Measurements from ENCODE around the gene DTNBP1. TPM values are rescaled to one million over a fixed set of nuclear protein-coding genes. Genes with fewer than 3 reads are reported as not detected.

DTNBP1 gene
- total and polyA plus RNA-seq, 2 of the 8 experiments (the other 6 are each of a cell fraction or from before 2014, with no cell fraction given) = 13.5 to 22.1 TPM

DNA sequence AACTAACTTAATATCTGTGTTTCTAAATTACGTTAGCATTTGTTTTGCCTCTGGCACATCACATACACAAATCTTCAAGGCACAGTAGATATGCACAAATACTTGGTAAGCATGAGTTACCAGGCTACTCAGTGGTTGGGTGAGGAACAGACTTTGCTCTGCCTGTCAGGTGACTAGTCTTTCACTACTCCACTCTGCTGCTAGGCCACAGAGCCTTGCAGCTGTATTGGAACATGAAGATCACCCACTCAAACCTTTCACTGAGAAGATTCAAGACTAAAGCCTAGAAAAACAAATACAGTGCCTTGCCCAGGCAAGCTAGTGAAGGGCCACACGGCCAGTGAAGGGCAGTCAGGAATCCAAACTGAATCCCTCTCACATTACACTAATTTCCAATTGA is 47.0 kb downstream of the DTNBP1 start:
- no peaks in the 10 kb centered on the region for H3K79me2 ChIP-seq (ENCODE audit: control insufficient read depth in 1 of 2, insufficient read depth in 2 of 2, low read length in 2 of 2)
- TF ChIP-seq TAF7 (optimal IDR thresholded peaks at IDR 0.05; ENCODE audit: borderline replicate concordance, low read depth, low read length) = no peak
- no peak for TF ChIP-seq NRF1 (IDR thresholded peaks at IDR 0.05; ENCODE audit: low read depth, low read length)
- no peak for TF ChIP-seq SRF (IDR thresholded peaks at IDR 0.05; ENCODE audit: low read depth, low read length)
- TF ChIP-seq CBX8 (IDR thresholded peaks at IDR 0.05; ENCODE audit: borderline replicate concordance, low read depth, low read length) = no peak
- TF ChIP-seq RAD21 (IDR thresholded peaks at IDR 0.05 in 1 of 2, conservative IDR thresholded peaks at IDR 0.05 in 1 of 2; ENCODE audit: low read depth in 2 of 2, low read length in 2 of 2) = no peak
- TF ChIP-seq SP4 (IDR thresholded peaks at IDR 0.05; ENCODE audit: low read length) = no peak
- no peak for TF ChIP-seq EZH2 (IDR thresholded peaks at IDR 0.05; ENCODE audit: low read depth, low read length, severe bottlenecking)
- TF ChIP-seq, protein P1, sequence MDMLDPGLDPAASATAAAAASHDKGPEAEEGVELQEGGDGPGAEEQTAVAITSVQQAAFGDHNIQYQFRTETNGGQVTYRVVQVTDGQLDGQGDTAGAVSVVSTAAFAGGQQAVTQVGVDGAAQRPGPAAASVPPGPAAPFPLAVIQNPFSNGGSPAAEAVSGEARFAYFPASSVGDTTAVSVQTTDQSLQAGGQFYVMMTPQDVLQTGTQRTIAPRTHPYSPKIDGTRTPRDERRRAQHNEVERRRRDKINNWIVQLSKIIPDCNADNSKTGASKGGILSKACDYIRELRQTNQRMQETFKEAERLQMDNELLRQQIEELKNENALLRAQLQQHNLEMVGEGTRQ (IDR thresholded peaks at IDR 0.05; ENCODE audit: low read length) = no peak
- TF ChIP-seq POU5F1 (IDR thresholded peaks at IDR 0.05; ENCODE audit: low read depth, low read length) = no peak
- no peak for TF ChIP-seq POLR2AphosphoS5 (IDR thresholded peaks at IDR 0.05; ENCODE audit: low read depth, low read length)
- TF ChIP-seq, protein P2, sequence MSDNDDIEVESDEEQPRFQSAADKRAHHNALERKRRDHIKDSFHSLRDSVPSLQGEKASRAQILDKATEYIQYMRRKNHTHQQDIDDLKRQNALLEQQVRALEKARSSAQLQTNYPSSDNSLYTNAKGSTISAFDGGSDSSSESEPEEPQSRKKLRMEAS (IDR thresholded peaks at IDR 0.05) = no peak
- TF ChIP-seq SP1 (IDR thresholded peaks at IDR 0.05; ENCODE audit: low read depth, low read length) = no peak
- no peak for TF ChIP-seq SP2 (IDR thresholded peaks at IDR 0.05; ENCODE audit: low read length)
- TF ChIP-seq SIRT6 (IDR thresholded peaks at IDR 0.05; ENCODE audit: low read length) = no peak
- no peak overlapping the region for H3K9ac ChIP-seq (replicated peaks in 1 of 4; ENCODE audit: extremely low read depth in 1 of 4, low read depth in 3 of 4, low read length in 3 of 4)
- no peaks in the 10 kb centered on the region for H3K79me1 ChIP-seq (ENCODE audit: low read depth, low read length)
- no peak overlapping the region for H2BK5ac ChIP-seq (ENCODE audit: low read depth, low read length)
- no peak overlapping the region for H3K23ac ChIP-seq (ENCODE audit: insufficient read length)
- H2AFZ ChIP-seq (ENCODE audit: low read length) = no peak overlapping the region
- no peak overlapping the region for H3K27ac ChIP-seq (ENCODE audit: low read depth, low read length)
- H2BK120ac ChIP-seq (replicated peaks; ENCODE audit: low read depth, low read length) = no peak overlapping the region
- no peaks in the 10 kb centered on the region for H3K27me3 ChIP-seq (replicated peaks in 1 of 4; ENCODE audit: control insufficient read depth in 3 of 4, extremely low read depth in 1 of 4, insufficient read depth in 3 of 4, low read length in 3 of 4)
- no peak for DNase-seq (ENCODE audit: low read depth in 1 of 2, low spot score in 2 of 2)
- no peaks in the 10 kb centered on the region for H4K20me1 ChIP-seq (replicated peaks in 1 of 2; ENCODE audit: control insufficient read depth in 1 of 2, insufficient read depth in 2 of 2, low read length in 2 of 2)
- no peak overlapping the region for H2BK20ac ChIP-seq (ENCODE audit: low read length)
- FAIRE-seq = peak; percentile 36
- H4K91ac ChIP-seq (replicated peaks; ENCODE audit: insufficient read length, low read length) = no peak overlapping the region
- no peak overlapping the region for H2BK12ac ChIP-seq (ENCODE audit: low read depth, low read length)
- H3K18ac ChIP-seq (ENCODE audit: extremely low read depth, low read length) = 0 out of 2 replicates have a peak overlapping the region, but pooled peaks have one; percentile 1
- no peak overlapping the region for H2BK15ac ChIP-seq (ENCODE audit: low read length)
- POLR2A ChIA-PET (ENCODE audit: partially characterized antibody) = no interaction called here
- H3K4me2 ChIP-seq (ENCODE audit: insufficient read depth in 1 of 2, low read depth in 2 of 2, low read length in 2 of 2) = peak overlapping the region in 1 of 2 experiments; percentile 28; a peak in 1 of 4 replicates
- H3K9me3 ChIP-seq (ENCODE audit: insufficient read depth in 2 of 2, low read depth in 1 of 2, low read length in 1 of 2) = no peaks in the 10 kb centered on the region
- H3K4me3 ChIP-seq (ENCODE audit: extremely low read depth in 1 of 4, insufficient read depth in 2 of 4, low read depth in 3 of 4, low read length in 4 of 4) = no peak overlapping the region
- H3K23me2 ChIP-seq (ENCODE audit: low read depth, low read length) = no peaks in the 10 kb centered on the region
- peaks cover 3 to 8% (median 6%) of the 10 kb centered on the region in 4 experiments; a peak in 6 of 7 replicates for H3K4me1 ChIP-seq (replicated peaks in 1 of 4; ENCODE audit: control insufficient read depth in 3 of 4, insufficient read depth in 4 of 4, low read length in 3 of 4)
- H4K5ac ChIP-seq (ENCODE audit: insufficient read length, low read depth, low read length) = no peak overlapping the region
- 66% methylated on average over 2 of the region's 2 CpGs; no CpG with 5 or more reads in 1 of the 2 experiments for WGBS, 2 experiments (ENCODE audit: extremely low coverage in 1 of 2, insufficient coverage in 1 of 2, insufficient read length in 1 of 2, insufficient replicate concordance in 2 of 2, low coverage in 1 of 2, low lambda C conversion rate in 2 of 2, missing lambda C conversion rate in 1 of 2)
- no peak overlapping the region for H3K56ac ChIP-seq (replicated peaks; ENCODE audit: insufficient read length, low read depth, low read length)
- H3K36me3 ChIP-seq (ENCODE audit: control insufficient read depth in 2 of 4, insufficient read depth in 4 of 4, low read length in 3 of 4) = no peaks in the 10 kb centered on the region; a peak in 2 of 8 replicates
- H4K8ac ChIP-seq (ENCODE audit: extremely low read depth, insufficient read depth, low read length) = no peak overlapping the region
- no peak overlapping the region for H3K4ac ChIP-seq (replicated peaks; ENCODE audit: insufficient read length, low read depth, low read length)
- CTCF ChIA-PET (ENCODE audit: partially characterized antibody) = interaction anchor here (0.8 to 1.1 kb wide), 2 partner anchors 124 to 399 kb away, joined by 3 read pairs; no protein-coding TSS in a partner anchor
- H3K14ac ChIP-seq (ENCODE audit: insufficient read length) = no peak overlapping the region
- no peak overlapping the region for H2AK5ac ChIP-seq (ENCODE audit: low read depth, low read length)
